Measurements from ENCODE around the gene LEPR.

The LEPR gene

DNA sequence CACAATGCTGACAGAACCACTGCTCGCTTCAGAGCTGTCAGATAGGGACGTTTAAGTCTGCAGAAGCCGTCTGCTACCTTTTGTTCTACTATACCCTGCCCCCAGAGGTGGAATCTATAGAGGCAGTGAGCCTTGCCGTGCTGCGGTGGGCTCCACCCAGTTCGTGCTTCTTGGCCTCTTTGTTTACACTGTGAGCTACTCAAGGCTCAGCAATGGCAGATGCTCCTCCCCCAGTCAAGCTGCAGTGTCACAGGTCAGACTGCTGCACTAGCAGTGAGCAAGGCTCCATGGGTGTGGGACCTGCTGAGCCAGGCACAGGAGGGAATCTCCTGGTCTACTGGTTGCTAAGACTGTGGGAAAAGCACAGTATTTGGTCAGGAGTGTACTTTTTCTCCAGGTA is 47.1 kb downstream of the LEPR start:
- H3K36me3 ChIP-seq (ENCODE audit: insufficient read depth, low read length), result no peaks in the 10 kb centered on the region
- H3K27me3 ChIP-seq (ENCODE audit: control insufficient read depth in 1 of 2, insufficient read depth in 2 of 2, low read length in 2 of 2), result no peaks in the 10 kb centered on the region
- peaks cover 14% of the 10 kb centered on the region for H3K4me1 ChIP-seq (ENCODE audit: insufficient read depth, low read length)
- no peak overlapping the region for H3K4me3 ChIP-seq (ENCODE audit: low read depth in 1 of 2, low read length in 2 of 2)
- no peak overlapping the region for H3K27ac ChIP-seq (ENCODE audit: low read depth, low read length)
- H3K9me3 ChIP-seq (ENCODE audit: low read length), result no peaks in the 10 kb centered on the region
- H3K9ac ChIP-seq (ENCODE audit: low read length), result no peak overlapping the region

DNA sequence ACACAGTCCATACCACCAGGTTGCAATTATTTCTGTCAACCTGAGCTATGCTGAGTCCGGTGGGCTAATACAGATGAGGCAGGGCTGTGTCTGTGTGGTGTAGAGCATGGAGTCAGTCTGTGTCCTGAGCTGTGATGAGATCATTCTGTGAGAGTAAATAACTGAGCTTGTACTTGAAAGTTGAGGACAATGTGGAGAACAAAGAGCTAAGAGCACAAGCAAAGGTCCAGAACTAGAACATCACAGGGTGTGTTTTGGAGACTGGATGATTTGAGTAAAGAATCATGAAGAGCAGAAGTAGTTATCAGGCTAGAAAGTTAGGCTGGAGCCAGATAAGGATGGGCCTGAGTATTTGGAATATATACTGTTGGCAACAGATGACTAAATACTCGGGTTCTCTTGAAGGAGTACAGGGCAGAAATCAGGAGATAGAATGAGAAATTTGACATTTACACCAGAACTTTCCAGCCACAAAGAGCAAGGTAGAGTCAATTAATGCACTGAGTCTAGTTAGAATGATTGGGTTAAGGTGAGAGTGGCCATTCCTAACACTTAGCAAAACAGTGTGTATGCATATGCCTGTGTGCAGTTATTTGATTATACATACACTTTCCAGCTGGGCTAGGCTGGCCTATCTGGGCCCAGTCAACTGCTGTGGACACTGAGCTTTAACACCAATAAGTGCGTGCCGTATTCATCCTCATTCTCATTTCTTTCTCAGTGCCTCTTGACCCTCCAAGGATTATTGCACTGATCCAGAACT is 48.8 kb downstream of the LEPR start:
- Histone ChIP-seq H3K9me3 (ENCODE audit: low read length) (no peaks in the 10 kb centered on the region), H3K9ac (ENCODE audit: low read length) (no peak overlapping the region), H3K27me3 (ENCODE audit: control insufficient read depth in 1 of 2, insufficient read depth in 2 of 2, low read length in 2 of 2) (no peaks in the 10 kb centered on the region), H3K27ac (ENCODE audit: low read depth, low read length) (no peak overlapping the region), H3K36me3 (ENCODE audit: insufficient read depth, low read length) (no peaks in the 10 kb centered on the region), H3K4me1 (ENCODE audit: insufficient read depth, low read length) (peaks cover 14% of the 10 kb centered on the region), H3K4me3 (ENCODE audit: low read depth in 1 of 2, low read length in 2 of 2) (no peak overlapping the region)

- Histone ChIP-seq H3K4me3 (ENCODE audit: low read depth in 1 of 2, low read length in 2 of 2) (no peak overlapping the region), H3K9me3 (ENCODE audit: low read length) (no peaks in the 10 kb centered on the region), H3K9ac (ENCODE audit: low read length) (no peak overlapping the region), H3K36me3 (ENCODE audit: insufficient read depth, low read length) (no peaks in the 10 kb centered on the region), H3K27ac (ENCODE audit: low read depth, low read length) (no peak overlapping the region), H3K4me1 (ENCODE audit: insufficient read depth, low read length) (peaks cover 14% of the 10 kb centered on the region), H3K27me3 (ENCODE audit: control insufficient read depth in 1 of 2, insufficient read depth in 2 of 2, low read length in 2 of 2) (no peaks in the 10 kb centered on the region)
Observed at GRCh38 chr1:65469889-65470340, 49.4 kb downstream of the LEPR start.
